ENCODE results near the gene SERP2. TPM values are rescaled to one million over a fixed set of nuclear protein-coding genes. Genes with fewer than 3 reads are reported as not detected.

SERP2 gene
- total and polyA plus RNA-seq, 2 of the 8 experiments (the other 6 are each of a cell fraction or from before 2014, with no cell fraction given), result 2.0 to 2.3 TPM

DNA sequence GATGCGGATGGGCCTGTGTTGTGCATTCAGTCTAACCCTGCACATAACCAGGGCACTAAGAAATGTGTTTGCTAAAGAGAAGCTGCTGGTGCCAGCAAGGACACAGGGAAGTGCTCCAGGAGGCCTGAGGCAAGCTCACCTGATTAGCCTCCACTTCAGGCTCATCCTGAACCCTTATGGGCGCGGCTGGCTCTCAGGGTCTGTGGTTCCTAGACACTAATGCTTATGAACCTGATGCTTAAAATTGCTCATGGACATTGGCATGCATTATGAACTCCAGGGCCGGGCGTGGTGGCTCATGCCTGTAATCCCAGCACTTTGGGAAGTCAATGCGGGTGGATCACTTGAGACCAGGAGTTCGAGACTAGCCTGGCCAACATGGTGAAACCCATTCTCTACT is 34.3 kb downstream of the SERP2 start (continued):
- no peak for TF ChIP-seq ASH2L (IDR thresholded peaks at IDR 0.05; ENCODE audit: low read length)
